ENCODE results near the gene TMTC2.

Gene TMTC2

GRCh38 chr12:82970614-82971013 lies 283.9 kb downstream of the TMTC2 start:
- H3K9me3 ChIP-seq (ENCODE audit: control insufficient read depth, insufficient read depth, low read length): no peaks in the 10 kb centered on the region
- H3K27me3 ChIP-seq (ENCODE audit: control insufficient read depth, insufficient read depth, low read length): no peaks in the 10 kb centered on the region
- H3K4me3 ChIP-seq (ENCODE audit: low read depth, low read length): no peak overlapping the region
- no peak overlapping the region for H3K9ac ChIP-seq (ENCODE audit: low read depth, low read length)
- H3K4me1 ChIP-seq (ENCODE audit: control insufficient read depth, insufficient read depth, low read length): no peaks in the 10 kb centered on the region
- no peaks in the 10 kb centered on the region for H3K36me3 ChIP-seq (ENCODE audit: control insufficient read depth, insufficient read depth, low read length)

GRCh38 chr12:82971584-82971983 lies 284.9 kb downstream of the TMTC2 start:
- H3K27me3 ChIP-seq (ENCODE audit: control insufficient read depth, insufficient read depth, low read length): no peaks in the 10 kb centered on the region
- H3K4me3 ChIP-seq (ENCODE audit: low read depth, low read length): no peak overlapping the region
- no peaks in the 10 kb centered on the region for H3K9me3 ChIP-seq (ENCODE audit: control insufficient read depth, insufficient read depth, low read length)
- H3K9ac ChIP-seq (ENCODE audit: low read depth, low read length): no peak overlapping the region
- H3K36me3 ChIP-seq (ENCODE audit: control insufficient read depth, insufficient read depth, low read length): no peaks in the 10 kb centered on the region
- H3K4me1 ChIP-seq (ENCODE audit: control insufficient read depth, insufficient read depth, low read length): no peaks in the 10 kb centered on the region

GRCh38 chr12:82972624-82973023 lies 285.9 kb downstream of the TMTC2 start:
- Histone ChIP-seq H3K36me3 (ENCODE audit: control insufficient read depth, insufficient read depth, low read length) (no peaks in the 10 kb centered on the region), H3K4me3 (ENCODE audit: low read depth, low read length) (no peak overlapping the region)

GRCh38 chr12:82973592-82973991 lies 286.9 kb downstream of the TMTC2 start:
- no peaks in the 10 kb centered on the region for H3K9me3 ChIP-seq (ENCODE audit: control insufficient read depth, insufficient read depth, low read length)
- no peaks in the 10 kb centered on the region for H3K27me3 ChIP-seq (ENCODE audit: control insufficient read depth, insufficient read depth, low read length)
- no peaks in the 10 kb centered on the region for H3K4me1 ChIP-seq (ENCODE audit: control insufficient read depth, insufficient read depth, low read length)
- no peak overlapping the region for H3K4me3 ChIP-seq (ENCODE audit: low read depth, low read length)
- H3K9ac ChIP-seq (ENCODE audit: low read depth, low read length): no peak overlapping the region
- no peaks in the 10 kb centered on the region for H3K36me3 ChIP-seq (ENCODE audit: control insufficient read depth, insufficient read depth, low read length)

More at GRCh38 chr12:82972624-82973023, 285.9 kb downstream of the TMTC2 start:
- H3K9ac ChIP-seq (ENCODE audit: low read depth, low read length): no peak overlapping the region
- H3K27me3 ChIP-seq (ENCODE audit: control insufficient read depth, insufficient read depth, low read length): no peaks in the 10 kb centered on the region
- no peaks in the 10 kb centered on the region for H3K9me3 ChIP-seq (ENCODE audit: control insufficient read depth, insufficient read depth, low read length)
- no peaks in the 10 kb centered on the region for H3K4me1 ChIP-seq (ENCODE audit: control insufficient read depth, insufficient read depth, low read length)

GRCh38 chr12:82981150-82981549 lies 294.4 kb downstream of the TMTC2 start:
- Histone ChIP-seq H3K27me3 (ENCODE audit: control insufficient read depth, insufficient read depth, low read length) (no peaks in the 10 kb centered on the region), H3K9ac (ENCODE audit: low read depth, low read length) (no peak overlapping the region), H3K36me3 (ENCODE audit: control insufficient read depth, insufficient read depth, low read length) (no peaks in the 10 kb centered on the region), H3K4me1 (ENCODE audit: control insufficient read depth, insufficient read depth, low read length) (no peaks in the 10 kb centered on the region), H3K9me3 (ENCODE audit: control insufficient read depth, insufficient read depth, low read length) (no peaks in the 10 kb centered on the region), H3K4me3 (ENCODE audit: low read depth, low read length) (no peak overlapping the region)

- no peaks in the 10 kb centered on the region for H3K9me3 ChIP-seq (ENCODE audit: control insufficient read depth, insufficient read depth, low read length)
- no peaks in the 10 kb centered on the region for H3K36me3 ChIP-seq (ENCODE audit: control insufficient read depth, insufficient read depth, low read length)
- H3K9ac ChIP-seq (ENCODE audit: low read depth, low read length): no peak overlapping the region
- H3K4me3 ChIP-seq (ENCODE audit: low read depth, low read length): no peak overlapping the region
- no peaks in the 10 kb centered on the region for H3K4me1 ChIP-seq (ENCODE audit: control insufficient read depth, insufficient read depth, low read length)
- H3K27me3 ChIP-seq (ENCODE audit: control insufficient read depth, insufficient read depth, low read length): no peaks in the 10 kb centered on the region
These were observed 307.4 kb downstream of the TMTC2 start for GRCh38 chr12:82994117-82994516.

- H3K9me3 ChIP-seq (ENCODE audit: control insufficient read depth, insufficient read depth, low read length): no peaks in the 10 kb centered on the region
- H3K36me3 ChIP-seq (ENCODE audit: control insufficient read depth, insufficient read depth, low read length): no peaks in the 10 kb centered on the region
- no peak overlapping the region for H3K9ac ChIP-seq (ENCODE audit: low read depth, low read length)
- no peak overlapping the region for H3K4me3 ChIP-seq (ENCODE audit: low read depth, low read length)
- no peaks in the 10 kb centered on the region for H3K27me3 ChIP-seq (ENCODE audit: control insufficient read depth, insufficient read depth, low read length)
- no peaks in the 10 kb centered on the region for H3K4me1 ChIP-seq (ENCODE audit: control insufficient read depth, insufficient read depth, low read length)
These were observed 309.6 kb downstream of the TMTC2 start for GRCh38 chr12:82996168-82996812.

GRCh38 chr12:82998509-82998908 lies 311.8 kb downstream of the TMTC2 start:
- Histone ChIP-seq H3K4me3 (ENCODE audit: low read depth, low read length) (no peak overlapping the region), H3K4me1 (ENCODE audit: control insufficient read depth, insufficient read depth, low read length) (no peaks in the 10 kb centered on the region), H3K27me3 (ENCODE audit: control insufficient read depth, insufficient read depth, low read length) (no peaks in the 10 kb centered on the region), H3K9ac (ENCODE audit: low read depth, low read length) (no peak overlapping the region), H3K9me3 (ENCODE audit: control insufficient read depth, insufficient read depth, low read length) (no peaks in the 10 kb centered on the region), H3K36me3 (ENCODE audit: control insufficient read depth, insufficient read depth, low read length) (no peaks in the 10 kb centered on the region)

GRCh38 chr12:83003026-83003425 lies 316.3 kb downstream of the TMTC2 start:
- no peaks in the 10 kb centered on the region for H3K27me3 ChIP-seq (ENCODE audit: control insufficient read depth, insufficient read depth, low read length)
- H3K9me3 ChIP-seq (ENCODE audit: control insufficient read depth, insufficient read depth, low read length): no peaks in the 10 kb centered on the region
- H3K4me1 ChIP-seq (ENCODE audit: control insufficient read depth, insufficient read depth, low read length): peaks cover 9% of the 10 kb centered on the region
- H3K4me3 ChIP-seq (ENCODE audit: low read depth, low read length): no peak overlapping the region
- no peak overlapping the region for H3K9ac ChIP-seq (ENCODE audit: low read depth, low read length)
- H3K36me3 ChIP-seq (ENCODE audit: control insufficient read depth, insufficient read depth, low read length): no peaks in the 10 kb centered on the region

GRCh38 chr12:83005534-83006197 lies 319.0 kb downstream of the TMTC2 start:
- Histone ChIP-seq H3K9me3 (ENCODE audit: control insufficient read depth, insufficient read depth, low read length) (peaks cover 12% of the 10 kb centered on the region), H3K4me3 (ENCODE audit: low read depth, low read length) (no peak overlapping the region), H3K27me3 (ENCODE audit: control insufficient read depth, insufficient read depth, low read length) (no peaks in the 10 kb centered on the region), H3K36me3 (ENCODE audit: control insufficient read depth, insufficient read depth, low read length) (peaks cover 2% of the 10 kb centered on the region), H3K9ac (ENCODE audit: low read depth, low read length) (no peak overlapping the region), H3K4me1 (ENCODE audit: control insufficient read depth, insufficient read depth, low read length) (peaks cover 9% of the 10 kb centered on the region)

GRCh38 chr12:83008703-83009102 lies 322.0 kb downstream of the TMTC2 start:
- Histone ChIP-seq H3K4me1 (ENCODE audit: control insufficient read depth, insufficient read depth, low read length) (peaks cover 8% of the 10 kb centered on the region), H3K36me3 (ENCODE audit: control insufficient read depth, insufficient read depth, low read length) (peaks cover 2% of the 10 kb centered on the region), H3K27me3 (ENCODE audit: control insufficient read depth, insufficient read depth, low read length) (no peaks in the 10 kb centered on the region), H3K4me3 (ENCODE audit: low read depth, low read length) (no peak overlapping the region), H3K9me3 (ENCODE audit: control insufficient read depth, insufficient read depth, low read length) (peaks cover 12% of the 10 kb centered on the region), H3K9ac (ENCODE audit: low read depth, low read length) (no peak overlapping the region)

GRCh38 chr12:83010169-83010804 lies 323.6 kb downstream of the TMTC2 start:
- Histone ChIP-seq H3K9ac (ENCODE audit: low read depth, low read length) (no peak overlapping the region), H3K9me3 (ENCODE audit: control insufficient read depth, insufficient read depth, low read length) (peaks cover 12% of the 10 kb centered on the region), H3K36me3 (ENCODE audit: control insufficient read depth, insufficient read depth, low read length) (peaks cover 2% of the 10 kb centered on the region), H3K27me3 (ENCODE audit: control insufficient read depth, insufficient read depth, low read length) (no peaks in the 10 kb centered on the region), H3K4me1 (ENCODE audit: control insufficient read depth, insufficient read depth, low read length) (no peaks in the 10 kb centered on the region), H3K4me3 (ENCODE audit: low read depth, low read length) (no peak overlapping the region)

Data from iPS-15b (cell line).